Spinal cord (tissue), 10 donors: ENCODE measurements around the gene OR8B4. TPM values are rescaled to one million over a fixed set of nuclear protein-coding genes. Genes with fewer than 3 reads are reported as not detected.
"Not testable (repeated sequence)": the region's sequence is repeated elsewhere in the genome, so short reads cannot be mapped to it uniquely, and the experiment has no call there.

ENCODE experiments used
- DNase-seq, 6 donors: peaks; one replicate each; pipeline versions ENCODE4 v3.0.0 to v3.0.0-alpha.2; 2013 to 2015; ENCODE audit warnings: low spot score in 6 of 6, low read depth in 4 of 6
- H3K27ac ChIP-seq: one replicate; pipeline ENCODE4 v1.5.1; 2013; ENCODE audit warnings: low read depth, low read length, control low read depth
- H3K27me3 ChIP-seq: one replicate; pipeline ENCODE4 v1.6.1; 2013; ENCODE audit warnings: low read length; ENCODE audit not compliant: control insufficient read depth, insufficient read depth
- H3K36me3 ChIP-seq: one replicate; pipeline ENCODE4 v1.6.1; 2013; ENCODE audit warnings: low read length; ENCODE audit not compliant: control insufficient read depth, insufficient read depth
- H3K4me1 ChIP-seq: one replicate; pipeline ENCODE4 v1.6.1; 2013; ENCODE audit warnings: low read length; ENCODE audit not compliant: control insufficient read depth, insufficient read depth
- H3K4me3 ChIP-seq: one replicate; pipeline ENCODE4 v1.5.1; 2013; ENCODE audit warnings: low read depth, low read length, control low read depth
- H3K9me3 ChIP-seq: one replicate; pipeline ENCODE4 v1.6.1; 2013; ENCODE audit warnings: low read length; ENCODE audit not compliant: control insufficient read depth, insufficient read depth
- WGBS: methylation state at CpG from one replicate; pipeline ENCODE4 v1.1.5; 2013; ENCODE audit warnings: missing lambda C conversion rate; ENCODE audit not compliant: insufficient coverage; 5-methylcytosine and 5-hydroxymethylcytosine counted together
- polyA plus RNA-seq, 2 donors: library from polyadenylated mRNA; unstranded; fragments of 120-200 nt; gene quantifications; one replicate each; pipeline ENCODE4 v1.2.1, GENCODE V29; 2013; ENCODE audit not compliant: insufficient read length in 2 of 2
- total RNA-seq, 2 donors: library from RNA; depleted of rRNA in 1 of 2; stranded (reverse); fragments of 120-200 nt in 1 of 2; fragments of >200 nt in 1 of 2; gene quantifications; one replicate each; pipeline versions ENCODE4 v1.2.3 to v1.2.4, GENCODE V29; 2013 to 2014
- donor health status: healthy.

The OR8B4 gene
- total and polyA plus RNA-seq, 4 donors, result not detected

- Histone ChIP-seq H3K27ac (no peak within 1 kb of the TSS), H3K4me3 (no peak within 1 kb of the TSS), H3K4me1 (no peaks in the 10 kb centered on the region), H3K27me3 (no peaks in the 10 kb centered on the region), H3K36me3 (no peaks in the 10 kb centered on the region), H3K9me3 (no peaks in the 10 kb centered on the region)
- no CpG with 5 or more reads among the region's 2 CpGs for WGBS
- no peak for DNase-seq
These were observed 40.3 kb downstream of the OR8B4 start, which contains the start of gene OR8B2 for GRCh38 chr11:124384399-124384798. Gene OR8B2, minus strand, starts transcription at chr11:124384499. Its CDS starts 1,156 bp downstream, at chr11:124383343.

GRCh38 chr11:124382857-124383256, 41.8 kb downstream of the OR8B4 start:
- H3K27me3 ChIP-seq, H3K4me3 ChIP-seq, H3K27ac ChIP-seq, DNase-seq, H3K4me1 ChIP-seq, H3K9me3 ChIP-seq, H3K36me3 ChIP-seq: not testable (repeated sequence)
- no CpG with 5 or more reads among the region's 6 CpGs for WGBS

GRCh38 chr11:124380585-124380984, 44.1 kb downstream of the OR8B4 start:
- no peak for DNase-seq
- H3K27me3 ChIP-seq, result no peaks in the 10 kb centered on the region
- H3K4me1 ChIP-seq, result no peaks in the 10 kb centered on the region
- H3K4me3 ChIP-seq, result no peak overlapping the region
- no peaks in the 10 kb centered on the region for H3K9me3 ChIP-seq
- 100% methylated on average over 2 of the region's 2 CpGs for WGBS
- H3K36me3 ChIP-seq, result no peaks in the 10 kb centered on the region
- no peak overlapping the region for H3K27ac ChIP-seq

GRCh38 chr11:124376280-124376679, 48.4 kb downstream of the OR8B4 start:
- no peak overlapping the region for H3K4me3 ChIP-seq
- no peaks in the 10 kb centered on the region for H3K27me3 ChIP-seq
- no peaks in the 10 kb centered on the region for H3K9me3 ChIP-seq
- no peaks in the 10 kb centered on the region for H3K36me3 ChIP-seq
- H3K4me1 ChIP-seq, result no peaks in the 10 kb centered on the region
- WGBS, result 50% methylated on average over 2 of the region's 3 CpGs
- no peak for DNase-seq
- no peak overlapping the region for H3K27ac ChIP-seq

Other genes starting within 250 kb of the OR8B4 start
- gene OR10D3, start 241.5 kb downstream of the OR8B4 start, total RNA-seq, result not detected
- not detected for gene OR10D3, start 241.5 kb downstream of the OR8B4 start, polyA plus RNA-seq
- gene OR8G1, start 183.8 kb downstream of the OR8B4 start, total RNA-seq, result not detected
- gene OR8G1, start 183.8 kb downstream of the OR8B4 start, polyA plus RNA-seq, result not detected
- gene OR8G5, start 168.5 kb downstream of the OR8B4 start, total RNA-seq, result not detected
- not detected for gene OR8G5, start 168.5 kb downstream of the OR8B4 start, polyA plus RNA-seq
- gene OR8D1, start 110.9 kb downstream of the OR8B4 start, total RNA-seq, result not detected
- not detected for gene OR8D1, start 110.9 kb downstream of the OR8B4 start, polyA plus RNA-seq
- not detected for gene OR8D2, start 104.7 kb downstream of the OR8B4 start, total RNA-seq
- gene OR8D2, start 104.7 kb downstream of the OR8B4 start, polyA plus RNA-seq, result not detected
- not detected for gene OR8B2, start 40.4 kb downstream of the OR8B4 start, total RNA-seq
- gene OR8B2, start 40.4 kb downstream of the OR8B4 start, polyA plus RNA-seq, result not detected
- not detected for gene OR8B3, start 25.8 kb downstream of the OR8B4 start, total RNA-seq
- not detected for gene OR8B3, start 25.8 kb downstream of the OR8B4 start, polyA plus RNA-seq
- gene OR8B8, start 20.8 kb upstream of the OR8B4 start, total RNA-seq, result not detected
- not detected for gene OR8B8, start 20.8 kb upstream of the OR8B4 start, polyA plus RNA-seq
- not detected for gene OR8B12, start 118.8 kb upstream of the OR8B4 start, total RNA-seq
- not detected for gene OR8B12, start 118.8 kb upstream of the OR8B4 start, polyA plus RNA-seq
- gene OR8A1, start 145.1 kb upstream of the OR8B4 start, total RNA-seq, result not detected
- gene OR8A1, start 145.1 kb upstream of the OR8B4 start, polyA plus RNA-seq, result under 1 TPM in 1 of 2 donors, not detected in 1; 0.03 TPM
- gene PANX3, start 186.6 kb upstream of the OR8B4 start, total RNA-seq, result under 1 TPM in 1 of 2 donors, not detected in 1; 0.11 TPM
- not detected for gene PANX3, start 186.6 kb upstream of the OR8B4 start, polyA plus RNA-seq
- 10 to 100 TPM; 26.5 to 38.4 TPM for gene TBRG1, start 198.0 kb upstream of the OR8B4 start, total RNA-seq
- gene TBRG1, start 198.0 kb upstream of the OR8B4 start, polyA plus RNA-seq, result 10 to 100 TPM; 48.6 to 52.0 TPM
- 10 to 100 TPM; 17.0 to 31.1 TPM for gene SIAE, start 248.9 kb upstream of the OR8B4 start, total RNA-seq
- gene SIAE, start 248.9 kb upstream of the OR8B4 start, polyA plus RNA-seq, result 10 to 100 TPM; 29.9 to 30.3 TPM
- 10 to 100 TPM in 1 of 2 donors, 1 to 10 TPM in 1; 7.7 to 29.6 TPM for gene SPA17, start 249.0 kb upstream of the OR8B4 start, total RNA-seq
- gene SPA17, start 249.0 kb upstream of the OR8B4 start, polyA plus RNA-seq, result 10 to 100 TPM; 16.6 to 23.8 TPM